Prostate gland (tissue), 2 donors: ENCODE results near the gene LATS2. TPM values are rescaled to one million over a fixed set of nuclear protein-coding genes. Genes with fewer than 3 reads are reported as not detected.
"Not testable (repeated sequence)": the region's sequence is repeated elsewhere in the genome, so short reads cannot be mapped to it uniquely, and the experiment has no call there.

ENCODE experiments used
- DNase-seq: peaks from one replicate; pipeline ENCODE4 v3.0.0-alpha.2; 2019; ENCODE audit warnings: low spot score
- H3K27ac ChIP-seq, 2 donors: fragments of 200-600 bp; sonication (generic); 2 replicates each; pipeline ENCODE4 v1.5.1; 2017 to 2019
- H3K27me3 ChIP-seq: fragments of 200-600 bp; sonication (generic); replicated peaks from 2 replicates; pipeline ENCODE4 v1.5.1; 2019; ENCODE audit not compliant: insufficient read depth
- H3K36me3 ChIP-seq, 2 donors: fragments of 200-600 bp; sonication (generic); 1 replicate in 1 of 2; 2 replicates in 1 of 2; pipeline versions ENCODE4 v1.5.1 to v1.8.1; 2017 to 2019
- H3K4me1 ChIP-seq: fragments of 200-600 bp; sonication (generic); replicated peaks from 2 replicates; pipeline ENCODE4 v1.5.1; 2019
- H3K4me3 ChIP-seq, 2 donors: fragments of 200-600 bp; sonication (generic); 2 replicates each; pipeline ENCODE4 v1.5.1; 2017 to 2019
- H3K9me3 ChIP-seq: fragments of 200-600 bp; sonication (generic); 2 replicates; pipeline ENCODE4 v1.5.1; 2017
- CTCF ChIP-seq, 4 experiments: fragments of 200-600 bp in 2 of 4; fragments of 450-650 bp in 2 of 4; sonication (generic) in 2 of 4; IDR thresholded peaks; 1 replicate in 3 of 4; 2 replicates in 1 of 4; pipeline ENCODE4 v1.5.1; 2016 to 2019; ENCODE audit warnings: antibody characterized with exemption in 4 of 4, mild to moderate bottlenecking in 2 of 4, moderate library complexity in 2 of 4
- POLR2A ChIP-seq: fragments of 450-650 bp; IDR thresholded peaks from one replicate; pipeline ENCODE4 v1.6.1; 2016; ENCODE audit warnings: antibody characterized with exemption, mild to moderate bottlenecking
- POLR2AphosphoS5 ChIP-seq: sonication (generic); formaldehyde crosslinking; IDR thresholded peaks from one replicate; pipeline ENCODE4 v1.6.1; 2017; ENCODE audit warnings: antibody characterized with exemption
- WGBS: methylation state at CpG from one replicate; pipeline ENCODE4 v1.1.5; 2018; 5-methylcytosine and 5-hydroxymethylcytosine counted together
- intact Hi-C: fragments of 100-400 bp; cut with DNase I; formaldehyde crosslinking; loops from one replicate; pipeline ENCODE4 v1.14.2; 2022
- total RNA-seq, 2 donors: library from RNA; depleted of rRNA; stranded (reverse); fragments of >200 nt; gene quantifications; one replicate each; pipeline ENCODE4 v1.1.0, GENCODE V29; 2016

Gene LATS2
- total RNA-seq, 2 donors from 2014 or later: 22.0 to 27.4 TPM

GRCh38 chr13:20952838-20953237 lies 108.5 kb downstream of the LATS2 start:
- no peaks in the 10 kb centered on the region for H3K36me3 ChIP-seq
- no peak for DNase-seq
- H3K27ac ChIP-seq: no peak overlapping the region
- intact Hi-C loops: no loop called here
- 92% methylated on average over 12 of the region's 16 CpGs for WGBS
- H3K27me3 ChIP-seq: no peaks in the 10 kb centered on the region
- no peaks in the 10 kb centered on the region for H3K4me1 ChIP-seq
- no peaks in the 10 kb centered on the region for H3K9me3 ChIP-seq
- TF ChIP-seq CTCF (IDR thresholded peaks at IDR 0.05) (no peak), POLR2A (no peak), POLR2AphosphoS5 (no peak)
- no peak overlapping the region for H3K4me3 ChIP-seq

GRCh38 chr13:20948001-20948400 lies 113.4 kb downstream of the LATS2 start:
- H3K4me3 ChIP-seq, H3K27me3 ChIP-seq, H3K9me3 ChIP-seq, H3K36me3 ChIP-seq, H3K27ac ChIP-seq, H3K4me1 ChIP-seq, DNase-seq: not testable (repeated sequence)
- intact Hi-C loops: loop anchor here (5.0 kb wide), 1 partner anchor 349 kb away; no protein-coding TSS in a partner anchor
- 45% methylated on average over 3 of the region's 3 CpGs for WGBS

GRCh38 chr13:20945952-20946383 lies 115.4 kb downstream of the LATS2 start:
- no peaks in the 10 kb centered on the region for H3K4me1 ChIP-seq
- no peak overlapping the region for H3K27ac ChIP-seq
- no peaks in the 10 kb centered on the region for H3K36me3 ChIP-seq
- H3K9me3 ChIP-seq: no peaks in the 10 kb centered on the region
- no peaks in the 10 kb centered on the region for H3K27me3 ChIP-seq
- intact Hi-C loops: loop anchor here (5.0 kb wide), 1 partner anchor 351 kb away; no protein-coding TSS in a partner anchor
- WGBS: 16% methylated on average over 29 of the region's 29 CpGs
- TF ChIP-seq CTCF (IDR thresholded peaks at IDR 0.05) (no peak), POLR2A (no peak), POLR2AphosphoS5 (no peak)
- DNase-seq: no peak
- H3K4me3 ChIP-seq: no peak overlapping the region

- Histone ChIP-seq H3K4me3 (no peak overlapping the region), H3K27ac (peak overlapping the region in 1 of 2 donors; percentile 43), H3K9me3 (no peaks in the 10 kb centered on the region), H3K27me3 (no peaks in the 10 kb centered on the region), H3K36me3 (no peaks in the 10 kb centered on the region), H3K4me1 (no peaks in the 10 kb centered on the region)
- intact Hi-C loops: loop anchor here (5.0 kb wide), 1 partner anchor 119 kb away; the partner anchor contains the start of gene LATS2
- WGBS: 71% methylated on average over 22 of the region's 22 CpGs
- DNase-seq: no peak
- TF ChIP-seq CTCF (IDR thresholded peaks at IDR 0.05) (no peak), POLR2AphosphoS5 (no peak), POLR2A (no peak)
Measured at GRCh38 chr13:20942938-20943559, 118.3 kb downstream of the LATS2 start.

- not testable (repeated sequence) for H3K4me1 ChIP-seq, DNase-seq, H3K4me3 ChIP-seq, H3K27ac ChIP-seq, H3K27me3 ChIP-seq, H3K36me3 ChIP-seq, H3K9me3 ChIP-seq
- intact Hi-C loops: loop anchor here (5.0 kb wide), 1 partner anchor 122 kb away; the partner anchor contains the start of gene LATS2
- WGBS: 92% methylated on average over 10 of the region's 10 CpGs
Measured at GRCh38 chr13:20940511-20940910, 120.9 kb downstream of the LATS2 start.

- DNase-seq: no peak
- no peaks in the 10 kb centered on the region for H3K4me1 ChIP-seq
- H3K36me3 ChIP-seq: no peaks in the 10 kb centered on the region
- no peaks in the 10 kb centered on the region for H3K27me3 ChIP-seq
- no peaks in the 10 kb centered on the region for H3K9me3 ChIP-seq
- no peak overlapping the region for H3K4me3 ChIP-seq
- no peak overlapping the region for H3K27ac ChIP-seq
- 50% methylated on average over 3 of the region's 3 CpGs for WGBS
- intact Hi-C loops: loop anchor here (5.0 kb wide), 1 partner anchor 122 kb away; the partner anchor contains the start of gene LATS2
- TF ChIP-seq CTCF (IDR thresholded peaks at IDR 0.05): no peak
- no peak for TF ChIP-seq POLR2AphosphoS5
Measured at GRCh38 chr13:20940083-20940482, 121.3 kb downstream of the LATS2 start.
